CD4-positive, alpha-beta T cell treated with Interleukin-2 at 100 ng/mL for 4 hours (primary cell): ENCODE results near the gene NBPF12.
A peak's percentile ranks its signal among the peaks of the same experiment; 100 is the strongest.
"Not testable (repeated sequence)": the region's sequence is repeated elsewhere in the genome, so short reads cannot be mapped to it uniquely, and the experiment has no call there.

Source experiments
- DNase-seq: peaks from one replicate; pipeline ENCODE4 v3.0.0-alpha.2; 2020; ENCODE audit warnings: low spot score

NBPF12 gene

GRCh38 chr1:146938242-146938902, at the start of gene NBPF12:
Gene NBPF12, plus strand, starts transcription at chr1:146938324. Its CDS starts 21,820 bp downstream, at chr1:146960144.
- peak; percentile 84 for DNase-seq

- not testable (repeated sequence) for DNase-seq
Measured at GRCh38 chr1:146891355-146891754, 46.8 kb upstream of the NBPF12 start.

- not testable (repeated sequence) for DNase-seq
Measured at GRCh38 chr1:146892331-146892730, 45.8 kb upstream of the NBPF12 start.

GRCh38 chr1:146907565-146908261, 30.4 kb upstream of the NBPF12 start:
- not testable (repeated sequence) for DNase-seq

GRCh38 chr1:146912975-146913374, 25.1 kb upstream of the NBPF12 start:
- DNase-seq, result not testable (repeated sequence)

GRCh38 chr1:146920811-146921210, 17.3 kb upstream of the NBPF12 start:
- DNase-seq, result not testable (repeated sequence)

GRCh38 chr1:146922614-146923013, 15.5 kb upstream of the NBPF12 start:
- not testable (repeated sequence) for DNase-seq

GRCh38 chr1:146924106-146924505, 14.0 kb upstream of the NBPF12 start:
- DNase-seq, result not testable (repeated sequence)

GRCh38 chr1:146926413-146926812, 11.7 kb upstream of the NBPF12 start:
- not testable (repeated sequence) for DNase-seq

- DNase-seq, result not testable (repeated sequence)
Measured at GRCh38 chr1:146930225-146930624, 7.9 kb upstream of the NBPF12 start.

- not testable (repeated sequence) for DNase-seq
Measured at GRCh38 chr1:146934390-146935223, 3.5 kb upstream of the NBPF12 start.

GRCh38 chr1:146937462-146937861, 662 bp upstream of the NBPF12 start:
- DNase-seq, result not testable (repeated sequence)

- DNase-seq, result peak; percentile 28
Measured at GRCh38 chr1:146938927-146939786, 1.0 kb downstream of the NBPF12 start.

- not testable (repeated sequence) for DNase-seq
Measured at GRCh38 chr1:146940293-146940692, 2.2 kb downstream of the NBPF12 start.

GRCh38 chr1:146943342-146943886, 5.3 kb downstream of the NBPF12 start:
- DNase-seq, result not testable (repeated sequence)

GRCh38 chr1:146948127-146948526, 10.0 kb downstream of the NBPF12 start:
- not testable (repeated sequence) for DNase-seq

- not testable (repeated sequence) for DNase-seq
Measured at GRCh38 chr1:146964340-146964739, 26.2 kb downstream of the NBPF12 start.

GRCh38 chr1:146966351-146966750, 28.2 kb downstream of the NBPF12 start:
- DNase-seq, result not testable (repeated sequence)

GRCh38 chr1:146970656-146971055, 32.5 kb downstream of the NBPF12 start:
- not testable (repeated sequence) for DNase-seq

GRCh38 chr1:146972681-146973080, 34.6 kb downstream of the NBPF12 start:
- DNase-seq, result not testable (repeated sequence)

GRCh38 chr1:146985855-146986254, 47.7 kb downstream of the NBPF12 start:
- not testable (repeated sequence) for DNase-seq
